Spleen (tissue), 7 donors: ENCODE data around the gene SEMA7A.

Experiments
- CTCF ChIP-seq, 11 experiments: fragments of 200-600 bp in 7 of 11; fragments of 450-650 bp in 4 of 11; sonication (generic) in 4 of 11; IDR thresholded peaks in 8 of 11; conservative IDR thresholded peaks in 3 of 11; 1 replicate in 7 of 11; 2 replicates in 4 of 11; pipeline versions ENCODE4 v1.4.0 to v1.8.0; 2016 to 2021; ENCODE audit warnings: antibody characterized with exemption in 11 of 11, inconsistent platforms in 4 of 11, mild to moderate bottlenecking in 1 of 11
- POLR2A ChIP-seq, 3 donors: fragments of 450-650 bp; IDR thresholded peaks; one replicate each; pipeline ENCODE4 v1.5.1; 2017; ENCODE audit warnings: antibody characterized with exemption in 3 of 3, mild to moderate bottlenecking in 1 of 3
- donor health status: DM: no; HTN: no; CAD: no; lungs with moderate emphysema.
- donor health status: DM: no; HTN: no; CAD: no.
- donor health status: DM: no; HTN: no; CAD: no.

GRCh38 chr15:74444106-74445062 lies 10.6 kb upstream of the SEMA7A start:
- TF ChIP-seq CTCF (IDR thresholded peaks at IDR 0.05 in 8 of 11, conservative IDR thresholded peaks at IDR 0.05 in 3 of 11) (no peak), POLR2A (IDR thresholded peaks at IDR 0.05) (no peak)
